Mesendoderm (in vitro differentiated cells): ENCODE results near the gene TMEM235.

Experiments
- DNase-seq: peaks from one replicate; pipeline ENCODE4 v3.0.0; 2013
- H2AK5ac ChIP-seq: 2 replicates; pipeline ENCODE4 v1.6.1; 2013; ENCODE audit warnings: low read length, inconsistent platforms
- H2BK120ac ChIP-seq: 2 replicates; pipeline ENCODE4 v1.6.1; 2013; ENCODE audit warnings: low read depth, mild to moderate bottlenecking, low read length, moderate library complexity, mixed read lengths
- H2BK15ac ChIP-seq: replicated peaks from 2 replicates; pipeline ENCODE4 v1.6.1; 2013; ENCODE audit warnings: low read depth, mild to moderate bottlenecking, moderate library complexity
- H2BK5ac ChIP-seq: 2 replicates; pipeline ENCODE4 v1.6.1; 2013; ENCODE audit warnings: low read length, inconsistent platforms
- H3K18ac ChIP-seq: 2 replicates; pipeline ENCODE4 v1.6.1; 2013; ENCODE audit warnings: mild to moderate bottlenecking, low read length, mixed read lengths
- H3K23ac ChIP-seq: one replicate; pipeline ENCODE4 v1.6.1; 2013; ENCODE audit warnings: low read length
- H3K27ac ChIP-seq: 2 replicates; pipeline ENCODE4 v1.5.1; 2013; ENCODE audit warnings: low read depth, mild to moderate bottlenecking, inconsistent platforms, low read length, moderate library complexity
- H3K27me3 ChIP-seq: 2 replicates; pipeline ENCODE4 v1.6.1; 2013; ENCODE audit warnings: low read length, control low read depth, mild to moderate bottlenecking, inconsistent platforms; ENCODE audit not compliant: insufficient read depth, poor library complexity
- H3K36me3 ChIP-seq: 2 replicates; pipeline ENCODE4 v1.6.1; 2013; ENCODE audit warnings: low read length, inconsistent platforms; ENCODE audit not compliant: control insufficient read depth, insufficient read depth
- H3K4ac ChIP-seq: one replicate; pipeline ENCODE4 v1.6.1; 2013; ENCODE audit warnings: low read depth, mild to moderate bottlenecking, low read length, moderate library complexity
- H3K4me1 ChIP-seq: 2 replicates; pipeline ENCODE4 v1.6.1; 2013; ENCODE audit warnings: low read depth, low read length, inconsistent platforms; ENCODE audit not compliant: control insufficient read depth
- H3K4me2 ChIP-seq: 2 replicates; pipeline ENCODE4 v1.6.1; 2013; ENCODE audit warnings: low read length
- H3K4me3 ChIP-seq: 2 replicates; pipeline ENCODE4 v1.5.1; 2013; ENCODE audit warnings: mild to moderate bottlenecking, low read length
- H3K56ac ChIP-seq: one replicate; pipeline ENCODE4 v1.6.1; 2013; ENCODE audit warnings: low read length
- H3K79me1 ChIP-seq: 2 replicates; pipeline ENCODE4 v1.6.1; 2013; ENCODE audit warnings: low read length, inconsistent platforms
- H3K79me2 ChIP-seq: 2 replicates; pipeline ENCODE4 v1.6.1; 2013; ENCODE audit warnings: mild to moderate bottlenecking, low read length; ENCODE audit not compliant: control insufficient read depth, insufficient read depth
- H3K9ac ChIP-seq: 2 replicates; pipeline ENCODE4 v1.6.1; 2013; ENCODE audit warnings: low read length, inconsistent platforms
- H4K5ac ChIP-seq: one replicate; pipeline ENCODE4 v1.6.1; 2013; ENCODE audit warnings: low read length
- H4K8ac ChIP-seq: one replicate; pipeline ENCODE4 v1.6.1; 2013; ENCODE audit warnings: low read depth, mild to moderate bottlenecking, control low read depth, low read length, moderate library complexity
- WGBS: extraction: QIAGEN DNeasy Blood & Tissue Kit; methylation state at CpG from one replicate; pipeline ENCODE4 v1.1.7; 2013; ENCODE audit warnings: low lambda C conversion rate, missing lambda C conversion rate; ENCODE audit not compliant: insufficient coverage; ENCODE audit errors: extremely low coverage; 5-methylcytosine and 5-hydroxymethylcytosine counted together

The TMEM235 gene

DNA sequence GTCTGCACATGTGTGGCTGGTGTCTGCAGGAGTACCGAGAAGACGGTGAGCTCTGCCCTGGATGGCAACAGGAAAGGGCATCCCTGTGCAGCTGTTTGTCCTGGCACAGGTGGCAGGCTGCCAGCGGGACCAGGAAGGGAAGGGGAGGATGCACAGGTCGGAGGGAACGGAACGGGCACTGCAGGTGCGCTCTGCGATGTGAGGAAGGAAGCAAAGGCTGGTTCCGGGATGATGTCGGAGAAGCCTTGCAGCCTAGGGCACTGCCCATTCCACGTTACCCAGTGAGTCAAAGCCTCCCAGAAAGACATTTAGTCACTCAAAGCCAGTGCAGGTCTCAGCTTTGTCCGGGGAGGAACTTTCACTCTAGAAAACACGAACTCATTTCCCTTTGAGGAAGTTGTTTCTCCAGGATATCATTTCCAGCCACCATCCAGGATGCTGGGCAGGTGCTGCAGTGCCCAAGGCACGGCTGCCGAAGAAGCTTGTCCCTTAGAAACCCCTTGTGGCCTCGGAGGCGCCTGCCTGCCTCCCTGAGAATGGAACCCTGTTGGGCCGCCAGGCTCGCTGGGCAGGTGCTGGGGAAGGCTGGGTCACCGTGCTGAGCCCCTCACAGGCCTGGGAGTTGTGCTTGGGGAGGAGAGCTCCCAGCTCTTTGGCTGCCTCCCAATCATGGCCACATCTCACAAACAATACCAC, 4.5 kb upstream of the TMEM235 start:
- peaks cover 8% of the 10 kb centered on the region for H3K27me3 ChIP-seq

GRCh38 chr17:78227455-78227916, 3.9 kb upstream of the TMEM235 start:
- peaks cover 8% of the 10 kb centered on the region for H3K27me3 ChIP-seq
- no peak overlapping the region for H3K56ac ChIP-seq
- whole genome bisulfite sequencing = no CpG with 5 or more reads among the region's 10 CpGs

More for the DNA sequence above, 4.5 kb upstream of the TMEM235 start:
- no peak overlapping the region for H3K56ac ChIP-seq
- no peak overlapping the region for H3K4me3 ChIP-seq
- no CpG with 5 or more reads among the region's 20 CpGs for WGBS
- no peak overlapping the region for H2BK5ac ChIP-seq
- H3K4me2 ChIP-seq = no peak overlapping the region
- H3K4me1 ChIP-seq = no peaks in the 10 kb centered on the region
- H4K5ac ChIP-seq = no peak overlapping the region
- H4K8ac ChIP-seq = no peak overlapping the region
- H3K23ac ChIP-seq = no peak overlapping the region
- no peak for DNase-seq
- no peak overlapping the region for H2AK5ac ChIP-seq
- H3K79me1 ChIP-seq = no peaks in the 10 kb centered on the region
- H3K4ac ChIP-seq = no peak overlapping the region
- no peak overlapping the region for H2BK120ac ChIP-seq
- H2BK15ac ChIP-seq = no peak overlapping the region
- no peaks in the 10 kb centered on the region for H3K79me2 ChIP-seq
- peaks cover 2% of the 10 kb centered on the region for H3K36me3 ChIP-seq
- H3K27ac ChIP-seq = no peak overlapping the region
- no peak overlapping the region for H3K18ac ChIP-seq
- H3K9ac ChIP-seq = no peak overlapping the region

DNA sequence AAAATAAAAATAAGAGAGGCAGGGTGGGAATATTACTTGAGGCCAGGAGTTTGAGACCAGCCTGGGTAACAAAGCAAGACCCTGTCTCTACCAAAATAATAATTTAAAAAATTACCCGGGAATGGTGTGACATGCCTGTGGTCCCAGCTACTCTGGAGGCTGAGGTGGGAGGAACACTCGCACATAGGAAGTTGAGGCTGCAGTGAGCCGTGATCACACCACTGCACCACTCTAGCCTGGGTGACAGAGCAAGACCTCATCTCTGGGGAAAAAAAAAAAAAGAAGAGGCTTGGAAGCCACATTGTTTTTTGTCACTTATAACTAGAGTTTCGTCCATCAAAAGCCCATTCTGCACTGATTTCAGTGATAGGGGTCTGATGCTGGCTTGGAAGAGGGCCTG, 3.3 kb upstream of the TMEM235 start:
- H3K79me1 ChIP-seq = no peaks in the 10 kb centered on the region
- peaks cover 2% of the 10 kb centered on the region for H3K36me3 ChIP-seq
- H3K4me2 ChIP-seq = no peak overlapping the region

More at GRCh38 chr17:78227455-78227916, 3.9 kb upstream of the TMEM235 start:
- no peak overlapping the region for H3K9ac ChIP-seq
- H2BK5ac ChIP-seq = no peak overlapping the region
- peaks cover 2% of the 10 kb centered on the region for H3K36me3 ChIP-seq
- no peak overlapping the region for H4K5ac ChIP-seq
- no peak overlapping the region for H3K23ac ChIP-seq
- H3K79me1 ChIP-seq = no peaks in the 10 kb centered on the region
- H4K8ac ChIP-seq = no peak overlapping the region
- no peak overlapping the region for H3K4me2 ChIP-seq
- H2BK15ac ChIP-seq = no peak overlapping the region
- H3K4ac ChIP-seq = no peak overlapping the region
- no peaks in the 10 kb centered on the region for H3K79me2 ChIP-seq
- no peaks in the 10 kb centered on the region for H3K4me1 ChIP-seq
- DNase-seq = no peak
- no peak overlapping the region for H3K4me3 ChIP-seq
- H3K27ac ChIP-seq = no peak overlapping the region
- H3K18ac ChIP-seq = no peak overlapping the region
- no peak overlapping the region for H2AK5ac ChIP-seq
- H2BK120ac ChIP-seq = no peak overlapping the region

DNA sequence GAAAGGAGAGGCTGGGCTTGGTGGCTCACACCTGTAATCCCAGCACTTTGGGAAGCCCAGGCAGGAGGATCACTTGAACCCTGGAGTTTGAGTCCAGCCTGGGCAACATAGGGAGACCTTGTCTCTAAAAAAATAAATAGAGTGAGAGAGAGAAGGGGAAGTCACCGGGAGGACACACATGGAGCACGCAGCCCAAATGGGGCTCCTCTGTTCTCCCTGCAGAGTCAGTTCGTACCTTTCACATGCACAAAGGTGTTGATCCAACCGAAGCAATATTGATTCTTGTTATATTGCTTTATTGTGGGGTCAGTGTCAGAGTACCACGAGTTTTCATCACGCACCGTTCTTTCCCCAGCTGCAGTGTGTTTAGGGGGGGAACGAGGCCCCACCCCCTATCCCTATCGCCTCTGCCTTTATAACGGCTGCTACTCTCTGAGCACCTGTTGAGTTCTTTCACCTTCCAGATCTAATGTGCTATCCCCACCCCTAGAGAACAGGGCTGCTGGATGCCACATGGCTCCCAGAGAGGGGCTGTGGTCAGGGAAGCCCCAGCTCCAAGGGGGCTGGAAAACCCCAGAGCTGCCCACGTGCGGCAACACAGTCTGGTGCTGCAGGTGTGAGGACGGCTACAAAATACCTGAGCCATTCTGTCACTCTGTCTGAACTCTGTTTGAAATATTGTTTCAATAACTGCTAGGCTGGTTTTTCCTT, 1.0 kb upstream of the TMEM235 start:
- Histone ChIP-seq H3K18ac (no peak overlapping the region), H3K4me1 (no peaks in the 10 kb centered on the region), H3K27me3 (peaks cover 8% of the 10 kb centered on the region), H3K4me3 (no peak overlapping the region), H3K9ac (no peak overlapping the region), H3K79me1 (no peaks in the 10 kb centered on the region), H3K27ac (no peak overlapping the region), H3K56ac (no peak overlapping the region), H3K4me2 (no peak overlapping the region), H3K79me2 (no peaks in the 10 kb centered on the region), H3K36me3 (no peaks in the 10 kb centered on the region), H2BK120ac (no peak overlapping the region), H4K5ac (no peak overlapping the region), H2BK5ac (no peak overlapping the region), H2AK5ac (no peak overlapping the region), H2BK15ac (no peak overlapping the region), H4K8ac (no peak overlapping the region), H3K4ac (no peak overlapping the region), H3K23ac (no peak overlapping the region)
- WGBS = no CpG with 5 or more reads among the region's 13 CpGs
- DNase-seq = no peak

More for the DNA sequence above, 3.3 kb upstream of the TMEM235 start:
- Histone ChIP-seq H2BK15ac (no peak overlapping the region), H4K8ac (no peak overlapping the region), H3K79me2 (no peaks in the 10 kb centered on the region), H3K23ac (no peak overlapping the region), H3K56ac (no peak overlapping the region), H3K9ac (no peak overlapping the region), H4K5ac (no peak overlapping the region), H3K4me1 (no peaks in the 10 kb centered on the region), H2AK5ac (no peak overlapping the region), H2BK5ac (no peak overlapping the region), H3K4me3 (no peak overlapping the region), H3K27ac (no peak overlapping the region), H3K4ac (no peak overlapping the region), H3K27me3 (peaks cover 8% of the 10 kb centered on the region), H2BK120ac (no peak overlapping the region), H3K18ac (no peak overlapping the region)
- no peak for DNase-seq
- no CpG with 5 or more reads among the region's 4 CpGs for WGBS

DNA sequence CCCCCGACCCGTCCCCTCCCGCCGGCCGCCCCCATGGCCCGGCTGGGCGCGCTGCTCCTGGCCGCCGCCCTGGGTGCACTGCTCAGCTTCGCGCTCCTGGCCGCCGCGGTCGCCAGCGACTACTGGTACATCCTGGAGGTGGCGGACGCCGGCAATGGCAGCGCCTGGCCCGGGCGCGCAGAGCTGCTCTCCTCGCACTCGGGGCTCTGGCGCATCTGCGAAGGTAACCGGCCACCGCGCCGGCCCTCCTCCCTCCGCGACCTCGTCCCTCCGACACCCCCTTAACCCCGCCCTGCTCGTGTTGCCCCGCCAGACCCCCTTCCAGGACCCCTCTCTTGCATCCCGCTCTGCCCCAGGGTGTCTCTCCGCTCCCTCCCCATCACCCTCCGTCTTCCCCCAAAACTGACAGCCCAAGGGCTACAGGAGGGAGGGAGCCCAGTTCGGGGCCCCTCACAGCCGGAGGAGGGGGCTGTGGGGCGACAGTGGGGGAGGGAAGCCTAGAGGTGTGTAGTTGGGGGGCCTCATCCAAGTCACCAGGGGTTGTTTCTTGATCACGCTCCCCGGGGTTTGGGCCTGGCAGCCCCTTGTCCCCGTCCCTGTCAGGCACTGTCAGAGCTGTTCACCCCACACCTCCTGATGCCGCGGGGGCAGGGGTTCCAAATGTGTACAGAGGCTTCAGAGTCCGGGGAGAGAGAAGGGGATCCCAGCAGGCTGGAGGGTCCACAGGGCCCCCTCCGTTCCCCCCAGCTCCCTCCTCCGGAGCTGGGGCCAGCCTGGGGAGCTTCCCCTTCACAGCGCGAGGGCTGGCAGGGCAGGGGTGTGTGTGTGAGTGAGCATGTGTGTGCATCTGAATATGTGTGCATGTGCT, 794 bp downstream of the TMEM235 start:
- Histone ChIP-seq H3K4me3 (peak overlapping the region; percentile 11), H3K9ac (peak overlapping the region; percentile 36), H3K4ac (no peak overlapping the region), H2BK120ac (no peak overlapping the region), H3K18ac (no peak overlapping the region), H3K27ac (no peak overlapping the region), H3K23ac (no peak overlapping the region), H2BK15ac (no peak overlapping the region), H3K56ac (peak overlapping the region; percentile 34), H2AK5ac (no peak overlapping the region), H2BK5ac (no peak overlapping the region), H3K36me3 (no peaks in the 10 kb centered on the region), H3K4me1 (no peaks in the 10 kb centered on the region), H3K27me3 (peaks cover 8% of the 10 kb centered on the region), H3K79me2 (no peaks in the 10 kb centered on the region), H3K79me1 (no peaks in the 10 kb centered on the region), H4K5ac (no peak overlapping the region), H4K8ac (no peak overlapping the region), H3K4me2 (no peak overlapping the region)
- peak; percentile 47 for DNase-seq
- WGBS = no CpG with 5 or more reads among the region's 55 CpGs
